ENCODE measurements around the gene WFDC1. TPM values are rescaled to one million over a fixed set of nuclear protein-coding genes. Genes with fewer than 3 reads are reported as not detected.

Gene WFDC1
- total RNA-seq, 1 donor from 2014 or later, result 3.0 TPM

DNA sequence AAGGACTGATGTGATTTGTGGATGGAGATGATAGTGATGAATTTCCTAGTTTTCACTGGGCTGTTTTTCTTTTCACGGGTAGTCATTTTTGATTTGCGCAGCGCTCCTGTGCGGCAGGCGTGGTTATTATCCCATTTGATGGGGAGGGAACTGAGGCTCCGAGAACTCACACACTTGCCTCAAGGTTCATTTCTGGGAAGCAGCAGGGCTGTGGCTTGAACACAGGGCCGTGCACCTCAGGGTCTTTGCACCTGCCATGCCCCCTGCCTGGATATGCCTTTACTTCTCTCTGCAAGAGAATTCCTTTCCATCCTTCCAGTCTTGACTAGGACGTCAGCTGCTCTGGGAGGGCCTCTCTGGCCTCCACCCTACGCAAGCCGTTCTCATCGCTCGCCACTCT, 16.3 kb upstream of the WFDC1 start:
- Mint-ChIP-seq H3K9me3 (no peaks in the 10 kb centered on the region), H3K36me3 (no peaks in the 10 kb centered on the region), H3K27me3 (ENCODE audit: low read depth) (no peaks in the 10 kb centered on the region), H3K4me1 (peaks cover 3% of the 10 kb centered on the region), H3K4me3 (no peak overlapping the region), H3K27ac (no peak overlapping the region)
- no peak for DNase-seq (ENCODE audit: low spot score in 2 of 2, unreplicated experiment in 2 of 2)
- TF ChIP-seq, protein P1, sequence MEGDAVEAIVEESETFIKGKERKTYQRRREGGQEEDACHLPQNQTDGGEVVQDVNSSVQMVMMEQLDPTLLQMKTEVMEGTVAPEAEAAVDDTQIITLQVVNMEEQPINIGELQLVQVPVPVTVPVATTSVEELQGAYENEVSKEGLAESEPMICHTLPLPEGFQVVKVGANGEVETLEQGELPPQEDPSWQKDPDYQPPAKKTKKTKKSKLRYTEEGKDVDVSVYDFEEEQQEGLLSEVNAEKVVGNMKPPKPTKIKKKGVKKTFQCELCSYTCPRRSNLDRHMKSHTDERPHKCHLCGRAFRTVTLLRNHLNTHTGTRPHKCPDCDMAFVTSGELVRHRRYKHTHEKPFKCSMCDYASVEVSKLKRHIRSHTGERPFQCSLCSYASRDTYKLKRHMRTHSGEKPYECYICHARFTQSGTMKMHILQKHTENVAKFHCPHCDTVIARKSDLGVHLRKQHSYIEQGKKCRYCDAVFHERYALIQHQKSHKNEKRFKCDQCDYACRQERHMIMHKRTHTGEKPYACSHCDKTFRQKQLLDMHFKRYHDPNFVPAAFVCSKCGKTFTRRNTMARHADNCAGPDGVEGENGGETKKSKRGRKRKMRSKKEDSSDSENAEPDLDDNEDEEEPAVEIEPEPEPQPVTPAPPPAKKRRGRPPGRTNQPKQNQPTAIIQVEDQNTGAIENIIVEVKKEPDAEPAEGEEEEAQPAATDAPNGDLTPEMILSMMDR (IDR thresholded peaks at IDR 0.05; ENCODE audit: unreplicated experiment), result no peak

- no peaks in the 10 kb centered on the region for H3K27me3 Mint-ChIP-seq (ENCODE audit: low read depth)
- TF ChIP-seq, protein P1 (IDR thresholded peaks at IDR 0.05; ENCODE audit: unreplicated experiment), result no peak
- no peaks in the 10 kb centered on the region for H3K9me3 Mint-ChIP-seq
- no peak for DNase-seq (ENCODE audit: low spot score in 2 of 2, unreplicated experiment in 2 of 2)
- H3K27ac Mint-ChIP-seq, result no peak overlapping the region
- no peak overlapping the region for H3K4me3 Mint-ChIP-seq
- H3K36me3 Mint-ChIP-seq, result no peaks in the 10 kb centered on the region
- H3K4me1 Mint-ChIP-seq, result peaks cover 9% of the 10 kb centered on the region
Measured at GRCh38 chr16:84278968-84279367, 15.7 kb upstream of the WFDC1 start.

GRCh38 chr16:84279881-84280280, 14.8 kb upstream of the WFDC1 start:
- no peak for DNase-seq (ENCODE audit: low spot score in 2 of 2, unreplicated experiment in 2 of 2)
- Mint-ChIP-seq H3K4me3 (no peak overlapping the region), H3K27ac (no peak overlapping the region), H3K27me3 (ENCODE audit: low read depth) (no peaks in the 10 kb centered on the region), H3K4me1 (peaks cover 11% of the 10 kb centered on the region), H3K9me3 (no peaks in the 10 kb centered on the region), H3K36me3 (no peaks in the 10 kb centered on the region)
- TF ChIP-seq, protein P1 (IDR thresholded peaks at IDR 0.05; ENCODE audit: unreplicated experiment), result no peak

DNA sequence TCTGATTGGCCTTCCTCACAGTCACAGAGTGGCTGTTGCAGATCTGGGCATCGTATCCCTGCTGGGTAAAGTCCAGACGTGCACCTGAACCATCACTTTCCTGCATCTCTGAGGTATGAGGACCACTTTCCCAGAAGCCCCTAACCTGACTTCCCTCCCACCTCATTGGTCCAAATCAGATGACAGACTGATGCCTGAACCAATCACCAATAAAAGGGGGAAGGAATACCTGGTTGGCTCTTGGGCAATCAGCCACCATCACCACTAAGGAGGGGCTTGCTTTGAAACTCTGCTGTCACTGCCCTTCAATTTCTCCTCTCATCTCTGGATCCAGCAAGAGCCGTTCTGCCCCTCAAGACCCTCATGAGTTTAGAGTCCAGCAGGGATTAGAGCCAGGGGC, 13.6 kb upstream of the WFDC1 start:
- Mint-ChIP-seq H3K4me3 (no peak overlapping the region), H3K27ac (no peak overlapping the region), H3K36me3 (no peaks in the 10 kb centered on the region), H3K27me3 (ENCODE audit: low read depth) (no peaks in the 10 kb centered on the region), H3K9me3 (no peaks in the 10 kb centered on the region), H3K4me1 (peaks cover 11% of the 10 kb centered on the region)
- TF ChIP-seq, protein P1 (IDR thresholded peaks at IDR 0.05; ENCODE audit: unreplicated experiment), result no peak
- no peak for DNase-seq (ENCODE audit: low spot score in 2 of 2, unreplicated experiment in 2 of 2)

DNA sequence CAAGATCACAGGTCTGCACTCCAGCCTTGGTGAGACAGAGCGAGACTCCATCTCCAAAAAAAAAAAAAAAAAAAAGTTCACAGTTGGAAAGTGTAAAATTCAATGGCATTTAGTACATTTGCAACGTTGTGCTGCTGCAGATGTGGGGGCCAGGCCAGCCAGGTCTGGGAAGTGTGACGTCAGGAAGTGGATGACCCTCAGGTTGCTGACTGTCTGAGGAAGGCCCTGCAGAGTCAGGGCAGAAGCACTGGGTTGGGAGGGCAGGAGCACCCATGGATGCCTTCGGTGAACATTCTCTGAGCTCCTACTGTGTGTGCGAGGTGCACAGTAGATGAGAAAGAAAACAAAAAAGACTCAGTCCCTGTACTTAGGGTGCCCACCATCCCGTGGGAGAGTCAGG, 12.1 kb upstream of the WFDC1 start:
- no peak for DNase-seq (ENCODE audit: low spot score in 2 of 2, unreplicated experiment in 2 of 2)
- Mint-ChIP-seq H3K27ac (no peak overlapping the region), H3K4me3 (no peak overlapping the region), H3K36me3 (no peaks in the 10 kb centered on the region), H3K9me3 (peaks cover under 1% of the 10 kb centered on the region), H3K27me3 (ENCODE audit: low read depth) (no peaks in the 10 kb centered on the region), H3K4me1 (peaks cover 11% of the 10 kb centered on the region)
- TF ChIP-seq, protein P1 (IDR thresholded peaks at IDR 0.05; ENCODE audit: unreplicated experiment), result no peak

Measured in mesothelial cell of epicardium (in vitro differentiated cells).